NOMO-1 treated with dmso at 0.1 percent for 144 hours (cell line): ENCODE measurements around the gene PSD4.
A peak's percentile ranks its signal among the peaks of the same experiment; 100 is the strongest.

Experiments
- DNase-seq: peaks from one replicate; lab custom pipeline; 2025; ENCODE audit not compliant: unreplicated experiment; lab: John Stamatoyannopoulos, UW

Gene PSD4

DNA sequence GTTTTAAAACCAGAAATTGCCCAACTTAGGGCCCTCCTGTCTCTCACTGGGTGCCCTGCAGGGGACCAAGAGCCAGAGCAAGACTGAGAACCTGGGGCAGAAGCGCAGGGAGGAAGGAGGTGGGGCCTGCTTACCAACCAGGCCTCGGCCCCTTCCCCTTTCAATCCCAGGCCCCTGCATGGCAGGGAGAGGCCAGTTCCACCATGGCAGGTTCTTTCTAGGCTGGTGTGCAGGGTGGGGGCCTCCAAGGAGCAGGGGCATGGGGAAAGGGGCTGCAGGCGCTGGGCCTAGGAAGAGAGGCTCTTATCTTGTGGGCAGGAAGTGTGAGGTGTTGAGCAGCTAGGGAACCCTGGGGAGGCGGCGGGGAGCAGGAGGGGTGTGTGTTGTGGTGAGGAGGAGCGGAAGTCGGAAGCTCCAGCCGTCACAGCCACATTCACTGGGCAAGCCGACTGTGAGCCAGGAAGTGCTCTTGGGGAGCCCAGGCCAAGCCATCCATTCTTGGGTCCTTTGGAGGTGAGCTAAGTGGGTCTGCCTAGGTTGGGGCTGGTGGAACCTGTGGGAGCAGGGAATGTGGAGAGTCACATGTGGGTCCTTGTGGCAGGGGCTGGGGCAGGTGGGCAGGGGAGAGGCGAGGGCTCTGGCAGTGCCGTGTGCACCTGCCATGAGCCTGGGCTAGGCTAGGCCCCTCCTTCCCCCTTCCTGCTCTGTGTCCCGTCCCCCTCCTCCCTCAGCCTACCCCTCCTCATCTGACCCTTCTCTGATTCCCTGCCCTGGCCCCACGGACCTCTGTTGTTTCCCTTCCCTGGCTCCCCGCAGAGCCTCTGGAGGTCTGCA, at the start of gene PSD4:
PSD4 (plus strand) TSS at position 430 of the 834 bp plus-strand sequence. CDS start 8,486 bp downstream, outside the sequence.
- DNase-seq = peak; percentile 97

DNA sequence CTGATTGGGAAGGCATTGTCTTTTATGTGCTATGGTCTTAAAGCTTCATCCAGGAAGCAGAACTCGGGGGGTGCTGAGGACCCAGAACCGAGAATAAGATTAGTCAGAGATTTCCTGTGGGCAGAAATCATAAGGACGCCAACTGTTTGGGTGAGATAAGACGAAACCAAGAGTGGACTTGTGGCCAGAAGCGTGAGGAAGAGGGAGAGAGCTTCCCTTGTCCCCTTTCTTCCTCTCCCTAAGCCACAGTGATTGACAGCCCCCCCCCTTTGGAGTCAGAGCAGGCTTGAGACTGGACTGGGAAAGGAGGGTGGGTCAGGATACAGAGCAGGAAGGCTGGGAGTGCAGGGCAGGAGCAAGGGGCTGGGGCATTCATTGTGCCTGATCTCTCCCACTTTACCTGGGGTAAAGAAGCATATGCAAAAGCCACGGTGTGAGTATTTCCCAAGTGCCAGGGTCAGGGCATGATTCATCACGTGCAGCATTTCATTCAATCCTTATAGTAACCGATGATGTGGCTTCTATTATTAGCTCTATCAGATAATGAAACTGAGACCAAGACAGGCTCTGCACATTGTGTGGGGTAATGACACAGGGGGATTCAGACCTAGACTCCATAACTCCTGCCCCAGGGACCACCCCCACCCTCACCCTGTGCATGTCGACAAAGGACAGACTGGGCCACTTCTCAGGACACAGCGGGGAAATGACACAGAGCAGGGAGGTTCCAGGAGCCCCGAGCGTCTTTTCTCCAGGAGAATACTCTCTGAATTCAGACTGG, 49.4 kb upstream of the PSD4 start:
- no peak for DNase-seq

DNA sequence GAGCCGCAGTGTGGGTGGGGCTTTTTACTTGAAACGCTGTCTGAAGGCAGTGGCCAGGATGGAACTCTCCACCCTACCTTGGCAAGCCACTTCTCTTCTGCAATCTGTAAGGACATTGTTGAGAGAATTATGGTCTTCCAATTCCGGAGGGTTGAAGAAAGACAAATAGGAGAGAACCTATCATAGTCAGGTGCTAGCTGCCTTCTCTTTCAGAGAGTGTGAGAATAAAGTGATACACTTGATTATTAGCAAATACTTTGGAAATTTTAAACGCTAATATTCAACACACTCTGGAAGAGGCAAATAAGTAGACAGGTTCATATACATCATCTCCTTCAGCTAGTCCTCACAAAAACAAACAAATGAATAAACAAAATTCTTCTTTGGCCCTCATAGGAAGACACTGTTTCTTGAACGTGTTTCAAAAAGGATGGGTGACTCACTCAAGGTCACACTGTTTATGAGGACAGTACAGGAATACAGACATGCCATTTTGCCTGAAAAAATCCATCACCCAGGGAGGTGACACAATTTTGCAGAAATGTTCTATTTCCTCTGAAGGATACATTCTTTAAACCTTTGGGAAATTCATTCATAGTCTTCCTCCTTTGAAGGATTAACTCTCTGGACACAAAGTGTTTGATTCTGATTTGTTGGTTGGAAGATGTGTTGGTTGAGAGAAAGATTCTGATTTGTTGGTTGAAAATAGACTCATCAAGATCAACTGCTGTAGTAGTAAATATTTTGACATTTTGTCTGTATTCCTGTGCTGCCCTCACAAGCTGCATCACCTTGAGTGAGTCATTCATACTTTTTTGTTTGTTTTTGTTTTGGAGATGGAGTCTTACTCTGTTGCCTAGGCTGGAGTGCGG, 48.6 kb upstream of the PSD4 start:
- DNase-seq = no peak

DNA sequence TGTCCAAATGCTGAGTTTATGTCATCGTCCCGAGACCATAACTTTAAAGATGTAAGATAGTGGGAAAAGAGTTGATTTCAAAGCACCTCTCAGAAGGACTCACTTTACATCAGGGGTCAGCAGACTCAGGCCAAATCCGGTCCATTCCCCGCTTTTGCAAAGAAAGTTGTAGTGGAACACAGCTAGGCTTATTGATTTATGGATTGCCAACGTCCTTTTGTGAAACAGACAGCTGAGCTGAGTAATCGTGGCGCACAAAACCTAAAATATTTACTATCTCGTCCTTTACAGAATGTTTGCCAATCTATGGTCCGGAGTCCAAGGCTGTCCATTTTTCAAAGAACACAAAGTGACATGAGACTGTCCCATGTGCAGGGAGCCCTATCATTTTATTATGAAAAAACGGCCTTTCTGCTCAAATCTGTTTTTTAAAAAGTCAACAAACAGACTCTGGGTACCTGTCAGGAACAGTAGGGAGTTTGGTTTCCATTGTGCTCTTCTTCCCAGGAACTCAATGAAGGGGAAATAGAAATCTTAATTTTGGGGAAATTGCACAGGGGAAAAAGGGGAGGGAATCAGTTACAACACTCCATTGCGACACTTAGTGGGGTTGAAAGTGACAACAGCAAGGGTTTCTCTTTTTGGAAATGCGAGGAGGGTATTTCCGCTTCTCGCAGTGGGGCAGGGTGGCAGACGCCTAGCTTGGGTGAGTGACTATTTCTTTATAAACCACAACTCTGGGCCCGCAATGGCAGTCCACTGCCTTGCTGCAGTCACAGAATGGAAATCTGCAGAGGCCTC, 46.7 kb upstream of the PSD4 start, which contains the start of gene IL1RN:
IL1RN (plus strand) TSS at position 754 of the 801 bp plus-strand sequence; CDS start at position 781, 27 bp downstream.
- DNase-seq = peak; percentile 72

DNA sequence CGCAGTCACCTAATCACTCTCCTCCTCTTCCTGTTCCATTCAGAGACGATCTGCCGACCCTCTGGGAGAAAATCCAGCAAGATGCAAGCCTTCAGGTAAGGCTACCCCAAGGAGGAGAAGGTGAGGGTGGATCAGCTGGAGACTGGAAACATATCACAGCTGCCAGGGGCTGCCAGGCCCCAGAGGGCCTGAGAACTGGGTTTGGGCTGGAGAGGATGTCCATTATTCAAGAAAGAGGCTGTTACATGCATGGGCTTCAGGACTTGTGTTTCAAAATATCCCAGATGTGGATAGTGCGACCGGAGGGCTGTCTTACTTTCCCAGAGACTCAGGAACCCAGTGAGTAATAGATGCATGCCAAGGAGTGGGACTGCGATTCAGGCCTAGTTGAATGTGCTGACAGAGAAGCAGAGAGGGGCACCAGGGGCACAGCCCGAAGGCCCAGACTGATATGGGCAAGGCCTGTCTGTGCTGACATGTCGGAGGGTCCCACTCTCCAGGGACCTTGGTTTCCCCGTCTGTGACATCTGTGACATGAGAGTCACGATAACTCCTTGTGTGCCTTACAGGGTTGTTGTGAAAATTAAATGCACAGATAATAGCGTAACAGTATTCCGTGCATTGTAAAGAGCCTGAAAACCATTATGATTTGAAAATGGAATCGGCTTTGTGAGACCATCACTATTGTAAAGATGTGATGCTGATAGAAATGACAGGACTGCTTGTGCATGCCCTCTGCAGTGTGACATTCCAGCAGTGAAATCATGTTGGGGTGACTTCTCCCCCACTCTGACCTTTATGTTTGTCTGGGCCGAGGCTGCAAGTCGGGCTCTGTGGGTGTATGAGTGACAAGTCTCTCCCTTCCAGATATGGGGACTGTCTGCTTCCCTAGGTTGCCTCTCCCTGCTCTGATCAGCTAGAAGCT, 45.9 kb upstream of the PSD4 start:
- DNase-seq = no peak

DNA sequence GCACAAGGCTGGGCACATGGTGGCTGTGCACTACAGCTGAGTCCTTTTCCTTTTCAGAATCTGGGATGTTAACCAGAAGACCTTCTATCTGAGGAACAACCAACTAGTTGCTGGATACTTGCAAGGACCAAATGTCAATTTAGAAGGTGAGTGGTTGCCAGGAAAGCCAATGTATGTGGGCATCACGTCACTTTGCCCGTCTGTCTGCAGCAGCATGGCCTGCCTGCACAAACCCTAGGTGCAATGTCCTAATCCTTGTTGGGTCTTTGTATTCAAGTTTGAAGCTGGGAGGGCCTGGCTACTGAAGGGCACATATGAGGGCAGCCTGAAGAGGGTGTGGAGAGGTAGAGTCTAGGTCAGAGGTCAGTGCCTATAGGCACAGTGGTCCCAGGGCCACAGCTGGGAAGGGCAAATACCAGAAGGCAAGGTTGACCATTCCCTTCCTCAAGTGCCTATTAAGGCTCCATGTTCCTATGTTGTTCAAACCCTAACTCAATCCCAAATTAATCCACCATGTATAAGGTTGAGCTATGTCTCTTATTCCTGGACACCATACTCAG, 44.2 kb upstream of the PSD4 start:
- no peak for DNase-seq

DNA sequence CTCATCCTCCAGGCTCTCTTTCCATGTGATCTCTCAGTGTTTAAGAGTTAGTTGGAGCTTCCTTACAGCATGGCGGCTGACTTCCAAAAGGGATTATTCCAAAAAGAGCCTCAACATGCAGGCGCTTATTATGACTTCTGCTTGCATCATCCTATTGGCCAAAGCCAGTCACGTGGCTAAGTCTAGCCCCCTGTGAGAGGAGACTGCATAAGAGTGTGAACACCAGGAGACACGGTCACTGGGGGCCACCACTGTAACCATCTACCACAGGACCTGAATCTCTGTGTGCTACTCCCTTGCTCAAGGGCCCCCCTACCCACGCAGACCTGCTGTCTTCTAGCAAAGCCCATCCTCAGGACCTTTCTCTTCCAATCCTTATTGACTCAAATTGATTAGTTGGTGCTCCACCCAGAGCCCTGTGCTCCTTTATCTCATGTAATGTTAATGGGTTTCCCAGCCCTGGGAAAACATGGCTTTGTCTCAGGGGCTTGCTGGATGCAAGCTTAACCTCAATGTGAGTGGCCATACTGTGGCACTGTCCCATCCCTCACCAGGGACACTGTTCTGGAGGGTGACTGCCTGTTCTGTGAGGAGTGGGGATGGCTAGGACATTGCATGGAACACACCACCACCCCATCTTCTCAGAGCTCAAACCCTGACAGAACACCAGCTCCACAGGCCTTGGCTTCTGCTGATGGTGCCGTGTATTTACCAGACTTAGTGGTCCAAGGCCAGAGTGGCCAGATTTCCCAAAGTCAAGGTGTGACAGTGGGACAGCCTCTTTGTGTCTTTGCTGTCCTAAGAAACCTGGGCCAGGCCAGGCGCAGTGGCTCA, 42.2 kb upstream of the PSD4 start:
- no peak for DNase-seq

DNA sequence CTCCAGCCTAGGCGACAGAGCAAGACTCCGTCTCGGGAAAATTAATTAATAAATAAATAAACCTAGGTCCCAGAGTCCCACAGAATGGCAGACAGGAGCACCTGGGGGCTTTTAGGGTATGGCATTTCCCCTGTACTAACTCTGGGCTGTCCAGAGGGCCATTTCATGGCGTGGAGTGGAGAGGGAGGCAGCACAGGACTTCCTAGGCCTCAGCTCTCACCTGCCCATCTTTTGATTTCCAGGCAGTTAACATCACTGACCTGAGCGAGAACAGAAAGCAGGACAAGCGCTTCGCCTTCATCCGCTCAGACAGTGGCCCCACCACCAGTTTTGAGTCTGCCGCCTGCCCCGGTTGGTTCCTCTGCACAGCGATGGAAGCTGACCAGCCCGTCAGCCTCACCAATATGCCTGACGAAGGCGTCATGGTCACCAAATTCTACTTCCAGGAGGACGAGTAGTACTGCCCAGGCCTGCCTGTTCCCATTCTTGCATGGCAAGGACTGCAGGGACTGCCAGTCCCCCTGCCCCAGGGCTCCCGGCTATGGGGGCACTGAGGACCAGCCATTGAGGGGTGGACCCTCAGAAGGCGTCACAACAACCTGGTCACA, 41.3 kb upstream of the PSD4 start:
- no peak for DNase-seq

DNA sequence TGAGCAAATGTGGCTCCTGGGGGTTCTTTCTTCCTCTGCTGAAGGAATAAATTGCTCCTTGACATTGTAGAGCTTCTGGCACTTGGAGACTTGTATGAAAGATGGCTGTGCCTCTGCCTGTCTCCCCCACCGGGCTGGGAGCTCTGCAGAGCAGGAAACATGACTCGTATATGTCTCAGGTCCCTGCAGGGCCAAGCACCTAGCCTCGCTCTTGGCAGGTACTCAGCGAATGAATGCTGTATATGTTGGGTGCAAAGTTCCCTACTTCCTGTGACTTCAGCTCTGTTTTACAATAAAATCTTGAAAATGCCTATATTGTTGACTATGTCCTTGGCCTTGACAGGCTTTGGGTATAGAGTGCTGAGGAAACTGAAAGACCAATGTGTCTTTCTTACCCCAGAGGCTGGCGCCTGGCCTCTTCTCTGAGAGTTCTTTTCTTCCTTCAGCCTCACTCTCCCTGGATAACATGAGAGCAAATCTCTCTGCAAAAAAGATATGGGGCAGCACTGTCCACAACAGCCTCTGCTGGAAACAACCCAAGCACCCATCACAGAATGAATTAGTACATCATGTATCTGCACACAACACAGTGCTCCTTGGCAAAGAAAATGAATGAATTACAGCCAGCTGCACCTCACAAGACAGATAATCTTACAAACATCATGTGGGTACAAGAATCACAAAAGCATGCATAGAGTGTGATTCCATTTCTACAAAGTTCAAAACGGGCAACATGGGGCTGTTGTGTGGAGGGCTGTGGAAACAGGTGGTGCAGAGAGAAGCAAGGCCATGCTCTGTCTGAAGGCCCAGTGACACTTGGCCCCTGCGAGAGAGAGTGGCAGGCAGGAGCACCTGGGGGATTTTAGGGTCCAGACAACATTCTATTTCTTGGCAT, 39.8 kb upstream of the PSD4 start:
- no peak for DNase-seq

DNA sequence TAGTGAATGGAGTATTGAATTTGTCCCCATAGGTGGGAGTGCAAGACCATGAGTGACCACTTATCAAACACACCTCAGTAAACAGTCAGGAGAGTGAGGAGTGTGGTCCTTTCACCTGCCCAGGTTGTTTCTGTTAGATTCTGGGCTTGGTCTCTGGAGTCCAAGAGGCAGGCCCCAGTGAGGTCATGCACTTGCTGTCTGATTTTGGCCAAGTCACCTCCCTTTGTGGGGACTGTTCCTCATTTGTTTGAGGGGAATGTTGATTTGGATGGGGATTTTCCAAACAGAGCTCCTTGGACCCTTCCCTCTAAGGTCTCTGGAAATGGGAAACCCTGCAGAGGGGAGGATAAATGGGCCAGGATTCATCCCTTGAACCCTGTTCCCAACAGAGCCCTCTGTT, 39.1 kb upstream of the PSD4 start:
- DNase-seq = no peak

DNA sequence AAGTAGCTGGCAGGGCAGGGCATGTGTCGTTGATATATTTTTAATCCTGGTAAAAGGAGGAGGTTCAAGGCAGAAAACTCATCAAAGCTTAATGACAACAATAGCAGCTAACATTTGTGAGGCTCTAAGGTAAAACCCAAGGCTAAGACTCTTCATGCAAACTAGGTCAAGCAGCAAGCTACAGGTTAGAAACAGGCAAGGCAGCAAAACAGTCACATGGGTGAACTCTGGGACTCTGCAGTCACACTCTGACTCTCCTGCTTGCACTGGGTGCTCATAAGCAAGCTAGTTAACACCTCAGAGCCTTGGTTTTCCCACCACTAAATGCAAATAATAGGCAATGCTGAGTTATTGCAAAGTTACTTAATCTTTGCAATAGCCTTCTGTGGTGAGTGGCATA, 38.5 kb upstream of the PSD4 start:
- no peak for DNase-seq

DNA sequence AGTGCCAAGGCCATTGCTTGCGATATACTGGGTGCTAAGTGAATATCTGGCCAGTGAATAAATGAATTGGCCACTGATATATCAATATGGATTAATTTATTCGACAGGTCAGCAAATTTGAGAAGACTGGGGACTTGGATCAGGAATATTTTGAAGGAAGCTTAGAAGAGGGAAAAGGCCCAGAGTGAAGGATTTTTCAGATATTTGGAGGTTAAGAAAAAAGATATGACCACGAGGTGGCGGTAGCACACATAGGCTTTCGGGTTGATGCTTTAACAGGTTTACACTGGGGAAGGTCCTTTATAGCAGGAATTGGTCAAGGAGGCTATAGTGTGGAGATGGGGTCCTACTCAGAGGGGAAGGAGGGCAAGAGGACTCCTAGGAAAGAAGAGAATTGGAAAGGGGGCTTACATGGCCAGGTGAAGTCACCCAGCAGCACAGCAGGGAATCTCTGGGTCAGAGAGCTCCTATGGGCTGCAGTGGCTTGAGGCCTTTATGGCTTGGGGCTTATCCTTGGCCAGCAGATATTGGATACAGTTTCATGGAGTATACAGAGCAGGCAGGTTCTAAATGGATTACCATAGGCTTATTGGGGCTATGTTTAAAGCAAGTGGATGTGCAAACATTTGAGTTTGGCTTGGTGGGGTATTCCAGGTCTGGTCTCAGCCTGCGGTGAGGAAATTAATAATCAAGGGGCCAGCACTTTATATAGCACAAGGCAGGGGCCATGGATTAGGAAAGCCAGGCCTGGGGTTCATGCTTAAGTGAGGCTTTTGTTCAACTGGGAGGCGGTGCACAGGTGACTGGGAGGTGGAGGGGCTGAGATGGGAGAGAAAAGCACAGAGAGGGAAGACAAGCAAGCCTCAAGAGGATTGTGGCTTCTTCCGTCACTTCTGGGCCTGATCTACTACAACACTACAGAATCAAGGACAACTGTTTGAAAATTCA, 36.7 kb upstream of the PSD4 start:
- DNase-seq = no peak

DNA sequence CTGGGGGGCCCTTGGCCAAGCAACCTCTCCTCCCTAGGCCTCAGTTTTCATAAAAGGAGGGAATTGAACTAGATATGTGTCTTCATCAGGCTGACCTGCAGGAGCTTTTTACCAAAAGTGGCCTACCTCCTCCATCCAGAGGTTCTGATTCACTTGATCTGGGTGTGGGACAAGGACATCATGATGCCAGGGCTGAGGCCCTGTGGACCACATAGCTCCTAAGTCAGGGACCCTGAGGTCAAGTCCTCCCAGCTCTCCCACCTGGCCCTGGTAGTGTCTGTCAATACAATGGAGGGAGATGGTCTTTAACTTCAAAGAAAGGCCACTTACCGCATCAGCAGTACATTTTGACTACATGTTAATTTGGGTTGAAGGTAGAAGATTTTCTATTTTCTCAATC, 35.9 kb upstream of the PSD4 start:
- DNase-seq = no peak

DNA sequence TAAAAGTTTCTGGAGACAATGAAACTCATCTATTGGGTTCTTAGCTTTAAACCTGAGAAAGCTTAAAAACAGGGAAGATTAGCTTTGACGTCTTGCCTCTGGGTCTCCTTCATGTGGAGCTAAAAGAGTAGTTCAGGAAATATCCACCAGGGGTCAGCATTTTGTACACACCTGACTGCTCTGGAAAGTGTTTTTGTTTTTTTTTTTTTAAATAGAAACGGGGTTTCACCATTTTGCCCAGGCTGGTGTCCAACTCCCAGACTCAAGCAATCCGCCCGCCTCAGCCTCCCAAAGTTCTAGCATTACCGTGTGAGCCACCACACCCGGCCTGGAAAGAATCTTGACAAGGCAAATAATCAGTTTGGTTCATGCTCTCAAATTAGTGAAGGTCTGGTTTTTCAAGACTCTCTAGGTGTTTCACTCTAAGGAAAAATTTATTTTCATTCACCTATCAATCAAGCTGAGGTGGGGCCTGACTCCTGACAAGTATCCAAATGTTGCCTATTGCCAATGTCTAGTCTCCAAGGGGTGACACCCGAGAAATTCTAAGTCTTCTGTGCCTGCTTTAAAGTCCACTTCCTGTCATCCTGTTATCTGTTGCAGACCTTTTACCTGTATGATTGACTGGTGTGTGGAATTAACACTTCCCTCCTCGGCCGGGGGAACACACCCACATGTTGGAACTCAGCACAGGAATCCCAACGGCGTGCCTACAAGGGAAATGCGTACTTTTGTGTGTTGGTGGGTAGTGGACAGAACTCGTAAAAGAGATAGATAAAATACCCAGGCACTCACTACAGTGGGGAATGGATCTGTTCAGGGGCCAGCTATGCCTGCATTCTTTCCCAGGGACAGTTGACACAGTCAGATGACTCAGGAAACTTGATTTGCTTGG, 35.1 kb upstream of the PSD4 start:
- DNase-seq = peak; percentile 17

DNA sequence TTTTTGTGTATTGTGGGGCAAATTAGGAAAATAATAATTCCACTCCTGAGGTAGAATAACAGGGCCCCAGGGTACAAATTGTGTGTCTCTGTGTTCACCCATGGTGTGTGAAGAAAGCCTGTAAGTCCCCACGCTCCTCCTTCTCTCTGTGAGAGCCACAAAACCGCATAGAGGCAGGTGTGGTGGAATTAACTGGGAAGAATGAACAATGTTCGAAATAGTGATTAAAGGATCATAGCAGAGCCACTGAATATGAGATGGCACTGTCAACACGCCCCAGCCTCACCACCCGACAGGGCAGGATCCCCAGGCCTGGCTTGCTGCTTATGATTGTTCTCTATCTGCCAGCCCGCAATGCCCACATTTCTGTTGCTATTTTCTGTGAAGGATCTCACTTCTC, 32.3 kb upstream of the PSD4 start:
- no peak for DNase-seq
